ENCODE data around the gene SDR39U1.

The SDR39U1 gene

DNA sequence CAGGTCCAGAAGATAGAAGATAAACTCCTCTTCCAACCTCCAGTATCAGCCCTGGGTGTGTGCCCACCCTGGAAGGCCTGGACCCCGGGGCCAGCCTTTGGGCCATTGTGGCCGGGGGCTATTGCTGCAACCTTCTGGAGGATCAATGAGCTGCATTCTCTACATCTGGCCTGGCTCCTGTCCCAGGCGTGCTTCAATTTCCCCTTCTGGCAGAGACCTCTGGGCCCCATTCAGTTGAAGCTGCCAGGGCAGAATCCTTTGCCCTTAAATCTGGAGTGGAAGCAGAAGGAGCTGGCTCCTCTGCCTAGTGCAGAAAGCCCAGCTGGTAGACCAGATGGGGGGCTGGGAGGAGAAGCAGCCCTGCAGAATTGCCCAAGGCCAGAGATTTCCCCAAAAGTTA, 33.8 kb downstream of the SDR39U1 start:
- DNase-seq = no peak

DNA sequence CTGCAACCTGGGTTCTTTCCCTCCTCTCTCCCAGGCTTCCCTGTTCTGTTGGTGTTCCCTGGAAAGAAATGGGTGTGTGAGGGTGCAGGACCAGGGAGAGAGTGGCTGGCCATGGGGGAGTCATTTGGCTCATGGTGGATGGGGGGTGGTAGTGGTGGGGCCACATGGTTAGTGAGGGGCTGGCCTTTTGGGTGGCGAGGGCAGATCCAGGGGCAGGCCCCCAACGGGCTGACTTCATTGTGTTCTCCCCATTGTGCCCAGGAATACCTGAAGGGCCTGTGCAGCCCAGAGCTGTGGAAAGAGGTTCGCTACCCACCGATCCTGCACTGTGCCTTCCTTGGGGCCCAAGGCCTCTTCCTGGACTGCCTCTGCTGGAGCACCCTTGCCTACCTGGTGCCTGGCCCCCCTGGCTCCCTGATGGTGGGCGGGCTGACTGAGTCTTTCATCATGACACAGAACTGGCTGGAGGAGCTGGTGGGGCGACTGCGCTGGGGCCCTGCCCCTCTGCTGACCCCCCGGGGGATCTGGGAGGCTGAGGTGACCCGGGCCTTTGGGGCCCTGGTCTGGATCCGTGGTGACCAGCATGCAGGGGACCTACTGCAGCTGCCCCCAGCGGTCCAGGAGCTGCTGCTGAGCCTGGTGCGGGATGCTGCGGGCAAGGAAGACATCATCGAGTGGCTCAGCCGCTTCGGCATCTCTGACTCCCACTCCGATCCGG, 34.8 kb downstream of the SDR39U1 start:
- no peak for DNase-seq

DNA sequence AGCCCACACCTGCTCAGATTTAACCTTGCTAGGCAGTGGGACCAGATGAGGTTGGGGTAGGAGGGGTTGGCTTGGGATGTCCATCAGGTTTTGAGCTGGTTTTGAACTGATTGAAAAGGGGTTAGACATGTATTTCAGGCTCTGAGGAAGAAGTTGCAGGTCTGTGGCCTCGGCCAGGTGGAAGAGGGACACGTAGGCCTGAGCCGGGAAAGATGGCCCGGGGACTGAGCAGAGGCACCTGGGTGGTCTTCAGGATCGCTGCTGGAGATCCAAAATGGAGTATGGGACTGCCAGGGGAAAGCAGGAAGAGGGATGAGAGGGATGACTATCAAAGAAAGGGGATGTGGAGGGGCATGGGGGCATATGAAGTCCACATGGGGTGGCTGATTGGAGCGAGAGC, 36.2 kb downstream of the SDR39U1 start:
- DNase-seq = no peak

DNA sequence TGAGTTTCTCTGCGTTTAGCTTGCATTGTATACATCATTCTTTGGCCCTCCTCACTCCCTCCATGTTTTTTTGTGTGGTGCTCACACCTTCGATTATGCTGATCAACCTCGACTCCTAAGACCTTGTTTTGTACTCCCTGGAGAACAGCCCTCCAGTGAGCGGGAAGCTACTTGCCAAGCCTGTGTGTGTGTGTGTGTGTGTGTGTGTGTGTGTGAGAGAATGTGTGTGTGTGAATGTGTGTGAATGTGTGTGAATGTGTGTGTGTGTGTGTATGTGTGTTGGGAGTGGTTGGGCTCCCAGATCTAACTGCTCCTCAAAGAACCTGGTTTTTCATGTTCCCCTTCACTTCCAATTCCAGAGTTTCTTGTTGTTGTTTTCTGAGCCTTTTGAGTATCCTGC, 37.8 kb downstream of the SDR39U1 start:
- no peak for DNase-seq

DNA sequence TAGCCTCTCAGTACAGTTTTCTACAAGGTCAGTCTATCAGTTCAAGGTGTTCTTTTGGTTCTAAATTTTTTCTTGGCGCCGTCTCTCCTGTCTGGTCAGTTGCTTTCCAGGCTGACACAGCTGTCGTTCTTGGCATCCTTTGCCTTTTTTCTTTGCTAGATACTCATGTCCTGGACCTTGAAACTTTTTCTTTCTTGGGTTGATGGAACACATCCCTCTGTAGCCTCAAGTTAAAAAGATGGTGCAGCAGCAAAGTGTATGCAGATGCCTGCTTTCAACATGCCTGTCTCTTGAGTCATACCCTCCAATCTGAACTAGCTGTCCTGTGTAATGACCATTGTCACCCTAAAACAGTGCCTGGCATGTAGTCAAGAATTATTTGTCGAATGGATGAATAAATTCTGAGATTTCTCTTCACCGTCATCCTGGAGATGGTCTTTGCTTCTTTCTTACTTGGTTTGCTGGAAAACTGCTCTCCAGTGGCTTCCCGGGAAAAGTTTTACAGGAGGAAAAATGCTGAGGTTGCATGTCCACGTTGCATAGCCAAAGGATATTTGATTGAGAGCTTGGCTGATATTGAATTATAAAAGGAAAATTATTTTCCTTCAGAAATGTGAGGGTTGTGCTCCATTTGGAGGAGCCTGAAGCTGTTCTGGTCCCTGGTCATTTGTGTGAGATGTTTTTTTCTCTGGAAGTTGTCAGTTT, 39.1 kb downstream of the SDR39U1 start:
- DNase-seq = no peak

DNA sequence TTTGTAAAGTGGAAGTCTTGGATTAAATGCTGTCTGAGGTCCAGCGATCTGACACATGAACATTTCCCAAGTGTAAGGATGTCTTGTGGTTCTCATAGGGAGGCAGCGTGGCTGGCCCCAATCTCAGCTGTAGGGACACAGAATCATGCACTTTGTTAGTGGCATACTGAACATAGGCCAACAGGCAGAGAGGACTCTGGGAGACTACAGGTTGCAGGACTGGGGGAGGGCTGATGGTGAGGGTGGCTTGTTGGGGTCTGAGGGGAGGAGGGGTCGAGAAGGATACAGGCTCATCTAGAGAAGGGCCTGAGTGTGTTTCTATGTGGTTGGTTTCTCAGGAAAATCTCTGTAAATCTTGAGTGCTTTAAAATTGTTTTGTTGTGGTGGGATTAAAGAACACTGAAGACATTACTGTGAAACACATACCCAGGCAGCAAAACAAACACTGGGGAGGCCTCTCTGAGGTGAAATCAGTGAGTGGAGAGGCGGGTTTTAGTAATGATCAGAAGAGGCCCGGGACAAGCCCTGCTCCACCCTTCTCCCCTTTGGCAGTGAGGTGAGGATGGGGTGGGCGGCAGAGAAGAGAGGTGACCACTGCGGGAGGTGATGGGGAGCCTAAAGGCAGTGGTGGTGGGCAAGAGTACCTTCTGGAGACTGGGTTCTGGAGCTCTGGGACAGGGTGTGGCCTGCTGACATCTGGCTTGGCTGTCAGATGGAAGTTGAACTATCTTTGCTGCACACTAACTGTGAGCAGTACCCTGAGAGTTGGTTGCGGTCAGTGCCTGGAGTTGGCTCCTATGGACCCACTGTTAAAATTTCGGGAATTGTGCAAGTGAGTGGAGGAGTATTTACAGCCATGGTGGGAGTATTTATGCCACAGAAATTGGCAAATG, 40.5 kb downstream of the SDR39U1 start:
- no peak for DNase-seq

DNA sequence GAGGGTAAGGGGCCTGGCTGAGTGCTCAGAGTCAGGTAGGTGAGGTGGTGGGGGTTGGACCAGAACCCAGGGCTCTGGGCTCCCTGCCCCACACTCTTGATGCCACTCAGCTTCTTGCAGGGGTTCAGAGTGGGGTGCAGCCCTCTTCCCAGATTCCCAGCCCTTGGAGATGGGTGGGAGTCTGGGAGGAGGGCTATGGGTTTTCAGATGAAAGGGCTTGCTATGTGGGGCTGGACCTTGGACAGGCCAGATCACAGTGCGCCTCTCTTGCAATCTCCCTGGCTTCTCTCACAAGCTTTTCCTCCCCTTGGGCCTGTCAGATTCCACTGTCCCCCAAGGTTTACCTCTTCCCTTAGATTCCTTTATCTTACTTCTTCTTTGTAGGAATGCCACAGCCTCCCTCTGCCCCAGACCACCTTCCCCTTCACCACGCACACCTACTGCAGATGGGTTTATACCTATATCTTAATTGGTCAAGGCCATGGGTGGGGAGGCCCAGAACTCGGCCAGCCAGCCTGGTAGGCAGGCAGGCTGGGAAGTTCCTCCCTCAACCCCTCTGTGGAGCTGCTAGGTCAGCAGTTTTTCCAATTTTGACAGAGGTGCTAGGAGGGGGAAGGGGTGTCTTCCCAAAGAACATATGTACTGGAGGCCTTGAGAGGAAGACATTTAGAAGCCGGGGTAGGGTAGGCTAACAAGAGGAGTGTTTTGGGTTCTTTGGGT, 42.4 kb downstream of the SDR39U1 start:
- no peak for DNase-seq

DNA sequence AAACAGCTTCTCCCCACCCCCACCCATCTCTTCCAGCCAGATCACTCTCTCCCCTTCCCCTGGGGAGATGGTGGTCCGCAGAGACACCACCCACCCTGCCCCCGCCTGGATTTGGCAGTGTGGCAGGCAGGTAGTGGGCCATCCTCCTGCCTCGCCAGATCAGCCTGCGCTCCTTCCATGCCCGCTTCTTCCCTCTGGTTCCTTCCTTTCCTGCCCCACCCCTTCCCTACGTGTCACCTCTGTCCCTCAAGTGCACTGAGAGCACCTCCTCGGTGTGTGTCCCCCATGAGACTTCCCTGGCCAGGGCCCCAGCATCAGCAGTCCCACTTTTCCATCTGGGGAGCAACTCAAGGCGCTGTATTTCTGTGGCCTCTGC, 43.1 kb downstream of the SDR39U1 start:
- no peak for DNase-seq

DNA sequence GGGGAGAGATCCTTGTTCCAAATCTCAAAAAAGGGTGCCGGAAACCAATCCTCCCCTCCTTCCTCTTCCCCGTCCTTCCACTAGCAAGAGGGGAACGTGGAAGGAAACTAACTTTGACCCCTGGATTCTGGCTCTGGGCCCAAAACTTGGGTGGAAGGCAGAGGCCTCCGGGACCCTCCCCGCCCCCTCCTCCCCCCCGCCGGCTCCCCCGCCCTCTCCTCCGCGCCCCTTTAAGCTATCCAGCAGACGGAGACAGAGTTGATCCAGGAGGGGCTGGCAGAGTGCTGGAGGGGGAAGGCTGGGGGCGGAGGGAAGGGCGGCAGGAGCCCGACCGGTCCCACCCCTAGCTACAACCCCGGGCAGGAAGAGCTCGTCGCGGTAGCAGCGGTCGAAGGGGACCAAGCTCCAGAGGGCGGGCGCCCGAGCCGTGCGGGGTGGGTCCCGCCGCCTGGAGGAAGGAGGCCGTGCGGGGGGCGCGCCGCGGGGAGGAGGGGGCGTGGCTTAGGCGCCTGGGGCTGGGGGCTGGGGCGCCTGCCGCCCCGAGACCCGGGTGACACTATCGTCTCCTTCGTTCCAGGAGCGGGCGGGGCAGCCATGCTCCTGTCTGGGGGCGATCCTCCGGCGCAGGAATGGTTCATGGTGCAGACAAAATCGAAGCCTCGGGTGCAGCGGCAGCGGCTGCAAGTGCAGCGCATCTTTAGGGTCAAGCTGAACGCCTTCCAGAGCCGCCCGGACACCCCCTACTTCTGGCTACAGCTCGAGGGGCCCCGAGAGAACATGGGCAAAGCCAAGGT, 43.7 kb downstream of the SDR39U1 start, which contains the start of gene NYNRIN:
TSS of gene NYNRIN (plus strand) at position 351 of the 794 bp plus-strand sequence. CDS start at position 595, 244 bp downstream.
- DNase-seq = peak; percentile 29 to 34

DNA sequence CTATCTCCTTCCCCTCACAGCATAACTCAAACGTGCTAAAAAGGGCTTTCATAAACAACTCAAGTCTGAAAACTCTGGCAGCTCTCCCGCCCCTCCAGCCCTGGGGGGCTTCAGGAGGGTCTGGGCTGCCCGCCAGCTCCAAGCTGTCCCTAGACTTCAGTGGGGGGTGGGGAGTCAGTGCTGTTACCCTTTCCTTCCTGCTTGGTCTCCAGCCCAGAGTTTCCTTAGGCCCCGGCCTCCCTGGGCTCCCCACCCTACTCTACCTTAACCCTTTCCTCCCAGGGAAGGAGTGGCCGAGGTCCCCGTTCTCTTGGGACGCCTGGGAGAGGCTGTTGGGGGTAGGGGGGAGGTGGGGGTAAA, 44.3 kb downstream of the SDR39U1 start:
- no peak for DNase-seq

DNA sequence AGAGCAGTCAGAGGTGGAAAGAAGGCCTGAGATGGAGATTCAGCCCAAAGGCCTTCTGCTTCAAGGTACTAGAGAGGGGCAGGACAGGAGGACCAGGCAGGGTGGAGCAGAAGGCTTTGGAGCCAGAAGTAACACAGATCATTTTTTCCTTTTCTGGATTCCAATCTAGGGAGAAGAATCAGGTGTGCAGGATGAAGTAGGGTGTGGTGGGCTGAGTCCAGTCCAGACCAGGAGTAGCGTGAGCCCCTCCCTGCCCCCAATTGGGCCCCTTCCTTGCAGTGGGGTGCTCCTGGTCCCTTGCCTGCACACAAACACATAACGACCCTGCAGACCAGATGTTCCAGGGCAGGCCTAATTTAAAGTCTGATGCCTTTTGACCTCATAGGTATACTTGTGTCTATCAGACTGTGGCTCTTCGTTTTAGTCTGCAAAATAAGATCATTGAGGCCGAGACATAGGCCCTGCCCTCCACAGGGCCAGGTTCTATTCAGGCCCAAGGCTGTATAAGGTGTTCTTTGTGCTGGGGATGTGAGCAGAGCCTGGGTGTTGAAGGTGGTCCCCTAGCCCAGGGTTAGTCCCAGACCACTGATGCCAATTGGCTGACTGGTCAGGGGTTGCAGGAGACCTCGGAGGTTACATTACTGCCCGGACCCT, 44.8 kb downstream of the SDR39U1 start:
- no peak for DNase-seq

DNA sequence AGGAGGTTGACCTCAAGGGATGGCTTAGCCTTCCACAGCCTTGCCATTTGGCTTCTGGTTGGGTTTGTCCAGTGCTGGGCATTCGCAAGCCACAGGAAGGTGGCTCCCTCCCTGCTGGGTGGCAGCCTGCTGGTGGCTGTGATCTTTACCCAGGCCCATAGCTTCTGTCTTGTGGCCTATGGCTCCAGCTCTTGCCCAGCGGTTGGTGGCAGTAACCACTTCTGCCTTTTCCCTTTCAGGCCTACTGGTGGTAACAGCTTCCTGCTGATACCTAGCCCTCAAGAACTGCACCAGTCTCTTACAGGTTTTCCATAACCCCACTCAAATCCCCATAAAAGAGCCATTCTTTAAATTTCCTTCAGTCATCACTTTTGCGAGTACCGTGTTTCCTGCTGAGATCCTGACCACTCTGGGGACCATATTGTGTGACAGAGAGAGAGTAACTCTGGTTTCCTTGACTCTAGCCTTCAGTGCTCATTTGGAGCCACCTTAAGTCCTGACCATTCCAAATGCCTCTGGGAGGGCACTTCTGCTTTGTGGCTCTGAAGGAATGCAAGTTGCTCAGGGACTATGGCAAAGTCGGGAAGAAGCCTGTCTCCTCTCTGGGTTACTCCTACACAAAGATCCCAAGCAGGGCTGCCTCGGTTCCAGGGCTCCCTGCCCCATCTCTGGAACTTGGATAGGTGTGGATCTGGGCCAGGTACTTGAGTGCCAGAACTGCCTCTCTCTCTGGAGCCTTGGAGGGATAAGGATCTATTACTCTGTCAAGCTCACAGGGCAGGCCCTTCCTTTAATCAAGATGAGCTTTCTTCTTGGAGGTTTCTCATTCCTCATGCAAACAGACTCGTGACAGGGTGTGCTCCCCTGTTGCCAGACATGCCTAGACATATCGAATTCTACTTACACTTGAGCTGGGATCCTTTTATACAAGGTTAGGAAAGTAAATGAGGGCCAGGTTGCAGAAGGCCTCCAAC, 46.7 kb downstream of the SDR39U1 start:
- no peak for DNase-seq

DNA sequence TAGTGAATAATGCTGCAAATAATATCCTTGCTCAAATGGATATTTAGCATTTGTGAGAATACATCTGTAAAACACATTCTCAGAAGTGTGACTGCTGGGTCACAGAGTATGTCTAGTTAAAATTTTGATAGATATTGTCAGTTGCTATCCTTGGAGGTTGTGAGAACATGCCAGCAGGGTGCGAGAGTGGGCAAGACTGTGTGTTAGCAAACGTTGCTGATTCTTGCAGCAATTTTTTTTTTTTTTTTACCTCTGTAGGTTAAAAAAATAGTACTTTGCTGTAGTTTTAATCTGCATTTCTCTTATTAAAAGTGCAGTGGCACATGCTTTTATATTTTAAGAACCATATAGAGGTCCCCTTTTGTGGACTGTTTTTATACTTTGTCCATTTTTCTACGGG, 48.3 kb downstream of the SDR39U1 start:
- DNase-seq = no peak

DNA sequence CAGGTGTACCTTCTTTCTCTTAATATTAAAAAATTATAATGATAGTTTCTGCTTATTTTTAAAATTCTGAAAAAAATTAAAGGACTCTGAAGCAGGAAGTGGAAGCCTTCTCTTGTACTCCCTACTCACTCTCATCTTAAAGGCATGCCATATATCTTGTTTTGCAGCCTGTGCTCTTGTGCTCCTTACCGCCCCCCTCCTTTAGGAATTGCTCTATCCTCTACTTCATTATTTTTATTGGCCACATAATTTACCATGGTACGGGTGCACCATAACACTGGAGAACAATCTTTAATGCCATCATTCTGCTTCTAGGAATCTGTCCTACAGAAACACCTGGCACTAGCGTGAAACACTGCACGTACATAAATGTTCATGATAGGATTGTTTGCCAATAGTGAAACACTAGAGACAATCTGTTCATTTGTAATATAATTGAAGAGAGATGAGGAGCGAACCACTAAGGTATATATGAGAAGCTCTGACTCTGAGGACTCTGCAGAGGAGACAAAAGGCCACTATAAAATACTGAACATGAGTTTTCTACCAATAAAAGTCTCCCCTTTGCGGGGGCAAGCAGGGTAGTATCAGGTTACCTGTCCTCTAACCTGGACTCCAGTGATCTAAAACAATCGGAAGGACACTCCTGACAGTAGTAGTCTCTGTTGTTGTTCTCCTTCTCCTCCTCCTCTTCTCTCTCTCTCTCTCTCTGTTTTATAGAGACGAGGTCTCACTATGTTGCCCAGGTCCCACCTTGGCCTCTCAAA, 50.1 kb downstream of the SDR39U1 start:
- DNase-seq = no peak

DNA sequence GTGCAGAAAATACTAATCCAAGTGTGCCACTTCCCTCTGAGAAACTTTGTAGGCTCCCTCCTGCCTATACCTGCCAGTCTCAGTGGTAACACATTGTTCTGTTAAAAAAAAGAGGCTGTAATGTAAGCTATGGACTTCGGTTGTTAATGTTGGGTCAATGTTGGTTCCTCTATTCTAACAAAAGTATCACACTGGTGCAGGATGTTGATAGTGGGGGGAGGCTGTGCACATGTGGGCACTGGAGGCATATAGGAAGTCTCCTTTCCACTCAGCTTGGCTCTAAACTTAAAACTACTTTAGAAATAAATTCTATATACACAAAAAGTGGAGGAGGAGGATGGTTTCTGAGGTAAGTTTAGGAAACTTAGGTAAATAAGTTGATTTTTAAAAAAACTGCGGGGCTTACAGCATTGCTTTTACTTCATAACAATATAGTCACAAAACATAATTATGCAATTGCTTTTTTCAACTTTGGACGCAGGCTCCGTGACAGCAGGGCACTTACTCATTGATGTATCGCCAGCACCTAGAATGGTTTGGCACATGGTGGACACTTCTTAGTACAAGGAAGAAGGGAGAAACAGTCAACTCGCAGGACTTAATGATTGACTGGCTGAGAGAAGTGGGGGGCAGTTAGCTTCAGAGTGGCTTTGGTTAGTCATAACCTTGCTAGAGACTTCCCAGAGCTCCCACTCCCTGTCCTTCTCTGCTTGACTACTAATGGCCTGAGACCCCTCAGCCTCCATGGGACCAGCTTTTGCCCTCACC, 51.7 kb downstream of the SDR39U1 start:
- no peak for DNase-seq
